GM12878 (cell line): ENCODE results near the gene IPPK. TPM values are rescaled to one million over a fixed set of nuclear protein-coding genes. Genes with fewer than 3 reads are reported as not detected.

Experiments used
- ATAC-seq: fragments of 200-7000 bp; cut with Tn5 transposase; 3 replicates; pipeline ENCODE4 v1.9.1; 2020; ENCODE audit warnings: mild to moderate bottlenecking, moderate library complexity
- BruUV-seq: library from RNA; stranded (reverse); fragments of 400-500 nt; replicated peaks from 2 replicates; lab custom pipeline; 2021; lab: Mats Ljungman, UMichigan
- CTCF ChIA-PET: fragments of 300-600 bp; sonication (Branson Sonifier 250); formaldehyde crosslinking; extraction: SDS; loops from one replicate; lab custom pipeline; 2021; ENCODE audit warnings: inconsistent platforms; lab: Yijun Ruan, JAX
- POLR2A ChIA-PET: fragments of 350-600 bp; formaldehyde crosslinking; extraction: SDS; loops from one replicate; lab custom pipeline; 2021; ENCODE audit warnings: inconsistent platforms; lab: Charles Lee
- RAD21 ChIA-PET: fragments of 300-600 bp; sonication (Branson Sonifier 250); formaldehyde crosslinking; loops from one replicate; lab custom pipeline; 2023; ENCODE audit warnings: antibody characterized with exemption; ENCODE audit not compliant: unreplicated experiment; lab: Charles Lee
- SMC1A ChIA-PET: fragments of 300-600 bp; sonication (Branson Sonifier 250); formaldehyde crosslinking; loops from one replicate; lab custom pipeline; 2023; ENCODE audit not compliant: unreplicated experiment, uncharacterized antibody; lab: Charles Lee
- DNase-seq: peaks from one replicate; pipeline ENCODE4 v3.0.0-alpha.2; 2011; ENCODE audit warnings: low read depth, low spot score
- FAIRE-seq: peaks from 3 replicates; lab custom pipeline; 2011; peaks lifted over from hg19 to GRCh38; lab: Jason Lieb, UNC
- H2AFZ ChIP-seq: 2 replicates; pipeline ENCODE4 v1.6.0; 2011; ENCODE audit warnings: low read depth, low read length, control low read depth; ENCODE audit not compliant: control insufficient read depth
- H3K27ac ChIP-seq: 2 replicates; pipeline ENCODE4 v1.5.1; 2011; ENCODE audit warnings: control low read depth; ENCODE audit not compliant: control insufficient read depth, insufficient read depth
- H3K27me3 ChIP-seq, 2 experiments: replicated peaks in 1 of 2; 2 replicates each; pipeline versions ENCODE4 v1.6.0 to v1.6.1; 2011; ENCODE audit warnings: low read length in 1 of 2; ENCODE audit not compliant: control insufficient read depth in 2 of 2, insufficient read depth in 2 of 2
- H3K36me3 ChIP-seq, 2 experiments: 2 replicates each; pipeline ENCODE4 v1.5.1; 2011; ENCODE audit warnings: low read length in 1 of 2; ENCODE audit not compliant: control insufficient read depth in 2 of 2, insufficient read depth in 2 of 2
- H3K4me1 ChIP-seq: 2 replicates; pipeline ENCODE4 v1.6.1; 2011; ENCODE audit warnings: mild to moderate bottlenecking, low read length, moderate library complexity, mixed read lengths; ENCODE audit not compliant: control insufficient read depth, insufficient read depth
- H3K4me2 ChIP-seq: 2 replicates; pipeline ENCODE4 v1.6.0; 2011; ENCODE audit warnings: control low read depth; ENCODE audit not compliant: control insufficient read depth, insufficient read depth
- H3K4me3 ChIP-seq: fragments of 200-600 bp; sonication (generic); 2 replicates; pipeline ENCODE4 v1.5.1; 2016
- H3K79me2 ChIP-seq: 2 replicates; pipeline ENCODE4 v1.6.0; 2011; ENCODE audit warnings: low read length; ENCODE audit not compliant: control insufficient read depth, insufficient read depth
- H3K9ac ChIP-seq: 2 replicates; pipeline ENCODE4 v1.8.0; 2011; ENCODE audit warnings: low read length, control low read depth, mixed read lengths; ENCODE audit not compliant: control insufficient read depth, insufficient read depth
- H3K9me3 ChIP-seq: replicated peaks from 3 replicates; pipeline ENCODE4 v1.5.1; 2011; ENCODE audit warnings: mild to moderate bottlenecking, low read length; ENCODE audit not compliant: control insufficient read depth, insufficient read depth
- H4K20me1 ChIP-seq: 2 replicates; pipeline ENCODE4 v1.6.0; 2011; ENCODE audit not compliant: control insufficient read depth, insufficient read depth
- ATF7 ChIP-seq: fragments of 450-650 bp; IDR thresholded peaks from 2 replicates; pipeline ENCODE4 v1.6.1; 2016; ENCODE audit warnings: low read depth, mild to moderate bottlenecking
- BCL11A ChIP-seq: IDR thresholded peaks from 2 replicates; pipeline ENCODE4 v1.6.1; 2011; ENCODE audit warnings: low read depth, low read length
- CREM ChIP-seq: IDR thresholded peaks from 2 replicates; pipeline ENCODE4 v1.6.1; 2014; ENCODE audit warnings: antibody characterized with exemption, low read depth
- ELK1 ChIP-seq: IDR thresholded peaks from 2 replicates; pipeline ENCODE4 v1.6.1; 2012; ENCODE audit warnings: low read depth, low read length, improper control_type of control experiment
- IRF4 ChIP-seq: IDR thresholded peaks from 2 replicates; pipeline ENCODE4 v1.6.1; 2011; ENCODE audit warnings: low read depth, low read length
- MTA3 ChIP-seq: IDR thresholded peaks from 2 replicates; pipeline ENCODE4 v1.6.1; 2012; ENCODE audit warnings: low read length, inconsistent platforms, borderline replicate concordance
- MXI1 ChIP-seq: fragments of 150-350 bp; IDR thresholded peaks from 2 replicates; pipeline ENCODE4 v1.6.1; 2011; ENCODE audit warnings: low read depth, mild to moderate bottlenecking, inconsistent platforms, low read length, improper control_type of control experiment
- MYC ChIP-seq: IDR thresholded peaks from 2 replicates; pipeline ENCODE4 v1.6.1; 2011; ENCODE audit warnings: mild to moderate bottlenecking, low read length, moderate library complexity, inconsistent platforms; ENCODE audit not compliant: insufficient read depth, insufficient replicate concordance, insufficient read length, severe bottlenecking
- NR2C2 ChIP-seq: IDR thresholded peaks from 2 replicates; pipeline ENCODE4 v1.6.1; 2011; ENCODE audit warnings: borderline replicate concordance, low read depth; ENCODE audit not compliant: control insufficient read depth, insufficient read length
- POLR2AphosphoS5 ChIP-seq: IDR thresholded peaks from 2 replicates; pipeline ENCODE4 v1.6.1; 2011; ENCODE audit warnings: mild to moderate bottlenecking, low read length, inconsistent platforms
- RCOR1 ChIP-seq: conservative IDR thresholded peaks from 2 replicates; pipeline ENCODE4 v1.6.1; 2012; ENCODE audit warnings: low read depth, low read length, improper control_type of control experiment
- REST ChIP-seq: IDR thresholded peaks from 2 replicates; pipeline ENCODE4 v1.6.1; 2012; ENCODE audit warnings: mild to moderate bottlenecking, low read depth, low read length
- SIN3A ChIP-seq: IDR thresholded peaks from 2 replicates; pipeline ENCODE4 v1.6.1; 2012; ENCODE audit warnings: low read depth, low read length, improper control_type of control experiment
- STAT3 ChIP-seq: IDR thresholded peaks from 2 replicates; pipeline ENCODE4 v1.6.1; 2011; ENCODE audit warnings: low read depth, low read length, improper control_type of control experiment
- ZBTB33 ChIP-seq: fragments of 450-650 bp; IDR thresholded peaks from 2 replicates; pipeline ENCODE4 v1.6.1; 2017; ENCODE audit warnings: mild to moderate bottlenecking
- ZNF217 ChIP-seq: fragments of 450-650 bp; IDR thresholded peaks from 2 replicates; pipeline ENCODE4 v1.6.1; 2017; ENCODE audit warnings: antibody characterized with exemption, mild to moderate bottlenecking
- ZNF24 ChIP-seq: fragments of 450-650 bp; IDR thresholded peaks from 2 replicates; pipeline ENCODE4 v1.6.1; 2017; ENCODE audit warnings: antibody characterized with exemption, mild to moderate bottlenecking
- WGBS: methylation state at CpG from one replicate; pipeline ENCODE4 v1.1.6; 2016; ENCODE audit warnings: low lambda C conversion rate; ENCODE audit not compliant: insufficient replicate concordance, insufficient coverage; ENCODE audit errors: missing lambda C conversion rate; 5-methylcytosine and 5-hydroxymethylcytosine counted together
- in situ Hi-C: fragments of 300-500 bp; cut with MboI; formaldehyde crosslinking; loops from 9 replicates; pipeline ENCODE4 v1.14.3; 2018; ENCODE audit warnings: mixed read lengths
- intact Hi-C: fragments of 100-400 bp; cut with micrococcal nuclease; formaldehyde crosslinking; loops from one replicate; pipeline ENCODE4 v1.14.2; 2022; ENCODE audit not compliant: unreplicated experiment
- polyA plus RNA-seq, 11 experiments: library from polyadenylated mRNA; depleted of rRNA in 4 of 11; unstranded in 6 of 11; stranded (reverse) in 5 of 11; fragments of >200 nt; fragmentation: Nextera tagmentation in 4 of 11; fragmentation: Illumina TruSeq in 1 of 11; extraction: Ambion mirVana in 4 of 11; extraction: Trizol in 1 of 11; gene quantifications; 1 replicate in 1 of 11; 2 replicates in 10 of 11; pipeline versions ENCODE4 v1.2.1 to v1.2.3, GENCODE V29; 2011 to 2016; ENCODE audit warnings: inconsistent platforms in 2 of 11, missing spikeins in 2 of 11, low read depth in 1 of 11
- total RNA-seq, 4 experiments: library from RNA; depleted of rRNA in 3 of 4; stranded (reverse); fragments of >200 nt in 3 of 4; fragmentation: Illumina TruSeq in 1 of 4; extraction: Trizol in 1 of 4; gene quantifications; 2 replicates each; pipeline versions ENCODE4 v1.2.1 to v1.2.3, GENCODE V29; 2013 to 2021

The IPPK gene
- total and polyA plus RNA-seq, 10 of the 15 experiments (the other 5 are each of a cell fraction or from before 2014, with no cell fraction given) = 2.1 to 22.1 (median 11.4) TPM

GRCh38 chr9:92620845-92621244, 49.1 kb downstream of the IPPK start:
- CTCF ChIA-PET = interaction anchor here (0.9 kb wide), 1 partner anchor 12 kb away, joined by 4 read pairs; no protein-coding TSS in a partner anchor
- intact Hi-C loops (no loop called here), in situ Hi-C loops (no loop called here)
- no peaks in the 10 kb centered on the region for H4K20me1 ChIP-seq
- RAD21 ChIA-PET = interaction anchor here (0.6 kb wide), 1 partner anchor 307 kb away, joined by 3 read pairs; no protein-coding TSS in a partner anchor
- SMC1A ChIA-PET = interaction anchor here (0.6 kb wide), 1 partner anchor 170 kb away, joined by 3 read pairs; no protein-coding TSS in a partner anchor
- no peaks in the 10 kb centered on the region for H3K9me3 ChIP-seq
- TF ChIP-seq MXI1 (no peak), IRF4 (no peak), BCL11A (no peak), NR2C2 (no peak), STAT3 (no peak), ZNF24 (no peak), CREM (no peak), POLR2AphosphoS5 (no peak), REST (no peak), MYC (no peak), ELK1 (no peak), ZBTB33 (no peak), MTA3 (no peak), RCOR1 (no peak), ATF7 (no peak), SIN3A (no peak), ZNF217 (no peak)
- FAIRE-seq (no peak), DNase-seq (no peak), ATAC-seq (no peak)
- H2AFZ ChIP-seq = no peak overlapping the region
- POLR2A ChIA-PET = no interaction called here
- H3K27me3 ChIP-seq = no peaks in the 10 kb centered on the region
- no peaks in the 10 kb centered on the region for H3K4me1 ChIP-seq
- no TSS peak for BruUV-seq
- no peak overlapping the region for H3K9ac ChIP-seq
- no peaks in the 10 kb centered on the region for H3K79me2 ChIP-seq
- WGBS = 99% methylated on average over 5 of the region's 5 CpGs
- H3K4me2 ChIP-seq = no peak overlapping the region
- H3K36me3 ChIP-seq = peaks cover 12 to 17% of the 10 kb centered on the region in 2 experiments
- no peak overlapping the region for H3K27ac ChIP-seq
- H3K4me3 ChIP-seq = no peak overlapping the region
